Dedifferentiated amniotic fluid mesenchymal stem cell (primary cell): ENCODE results near the gene BLOC1S1.

Source experiments
- DNase-seq: peaks from one replicate; pipeline ENCODE4 v3.0.0-alpha.2; 2016; ENCODE audit errors: extremely low spot score

Gene BLOC1S1

GRCh38 chr12:55694651-55695050, 21.2 kb upstream of the BLOC1S1 start:
- no peak for DNase-seq

- DNase-seq: no peak
Measured at GRCh38 chr12:55695349-55695748, 20.5 kb upstream of the BLOC1S1 start.

GRCh38 chr12:55696141-55696540, 19.7 kb upstream of the BLOC1S1 start:
- no peak for DNase-seq

GRCh38 chr12:55696796-55697462, 18.9 kb upstream of the BLOC1S1 start:
- no peak for DNase-seq

- no peak for DNase-seq
Measured at GRCh38 chr12:55697686-55698085, 18.2 kb upstream of the BLOC1S1 start.

- DNase-seq: no peak
Measured at GRCh38 chr12:55698241-55698955, 17.4 kb upstream of the BLOC1S1 start.

- no peak for DNase-seq
Measured at GRCh38 chr12:55698965-55699364, 16.9 kb upstream of the BLOC1S1 start.

- no peak for DNase-seq
Measured at GRCh38 chr12:55699471-55700055, 16.3 kb upstream of the BLOC1S1 start.

GRCh38 chr12:55700255-55701018, 15.4 kb upstream of the BLOC1S1 start:
- DNase-seq: no peak

- DNase-seq: no peak
Measured at GRCh38 chr12:55702861-55703260, 13.0 kb upstream of the BLOC1S1 start.

GRCh38 chr12:55703288-55703687, 12.6 kb upstream of the BLOC1S1 start:
- DNase-seq: no peak

GRCh38 chr12:55703901-55704761, 11.7 kb upstream of the BLOC1S1 start:
- DNase-seq: no peak

- DNase-seq: no peak
Measured at GRCh38 chr12:55704824-55705718, 10.8 kb upstream of the BLOC1S1 start.

GRCh38 chr12:55705782-55706402, 10.0 kb upstream of the BLOC1S1 start:
- DNase-seq: no peak

- DNase-seq: no peak
Measured at GRCh38 chr12:55706568-55707218, 9.2 kb upstream of the BLOC1S1 start.

GRCh38 chr12:55707219-55707671, 8.6 kb upstream of the BLOC1S1 start:
- DNase-seq: no peak

GRCh38 chr12:55707841-55708694, 7.8 kb upstream of the BLOC1S1 start, which contains the start of gene ITGA7:
Gene ITGA7, minus strand, starts transcription at chr12:55707904. Its CDS starts 222 bp downstream, at chr12:55707682.
- DNase-seq: no peak

- DNase-seq: no peak
Measured at GRCh38 chr12:55708695-55709233, 7.1 kb upstream of the BLOC1S1 start.
